GM18861 (cell line): ENCODE data around the gene DNAH1.

ENCODE experiments used
- ATAC-seq: cut with Tn5 transposase; IDR thresholded peaks from one replicate; pipeline ENCODE4 v1.9.1; 2021; ENCODE audit not compliant: unreplicated experiment

The DNAH1 gene

GRCh38 chr3:52355526-52355925 is 39.4 kb downstream of the DNAH1 start:
- ATAC-seq, result no peak

DNA sequence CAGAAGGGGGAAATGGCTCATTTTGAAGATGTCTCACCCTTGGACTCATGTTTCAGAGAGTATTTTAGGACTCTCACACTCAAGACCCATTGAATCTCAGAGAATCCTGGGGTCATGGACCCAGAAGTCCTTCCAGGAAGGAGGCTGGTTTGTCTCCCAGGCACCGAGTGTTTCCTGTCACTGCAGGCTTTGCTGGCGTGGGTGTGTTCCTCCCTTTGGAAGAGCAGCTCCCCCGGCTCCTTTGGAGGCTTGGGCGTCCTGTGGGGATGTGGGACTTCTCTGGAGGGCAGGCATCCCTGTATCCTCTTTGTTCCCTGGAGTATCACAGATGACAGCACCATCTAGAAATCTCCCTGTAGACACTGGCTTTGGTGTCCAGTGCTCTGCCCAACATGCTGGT is 40.0 kb downstream of the DNAH1 start:
- no peak for ATAC-seq

DNA sequence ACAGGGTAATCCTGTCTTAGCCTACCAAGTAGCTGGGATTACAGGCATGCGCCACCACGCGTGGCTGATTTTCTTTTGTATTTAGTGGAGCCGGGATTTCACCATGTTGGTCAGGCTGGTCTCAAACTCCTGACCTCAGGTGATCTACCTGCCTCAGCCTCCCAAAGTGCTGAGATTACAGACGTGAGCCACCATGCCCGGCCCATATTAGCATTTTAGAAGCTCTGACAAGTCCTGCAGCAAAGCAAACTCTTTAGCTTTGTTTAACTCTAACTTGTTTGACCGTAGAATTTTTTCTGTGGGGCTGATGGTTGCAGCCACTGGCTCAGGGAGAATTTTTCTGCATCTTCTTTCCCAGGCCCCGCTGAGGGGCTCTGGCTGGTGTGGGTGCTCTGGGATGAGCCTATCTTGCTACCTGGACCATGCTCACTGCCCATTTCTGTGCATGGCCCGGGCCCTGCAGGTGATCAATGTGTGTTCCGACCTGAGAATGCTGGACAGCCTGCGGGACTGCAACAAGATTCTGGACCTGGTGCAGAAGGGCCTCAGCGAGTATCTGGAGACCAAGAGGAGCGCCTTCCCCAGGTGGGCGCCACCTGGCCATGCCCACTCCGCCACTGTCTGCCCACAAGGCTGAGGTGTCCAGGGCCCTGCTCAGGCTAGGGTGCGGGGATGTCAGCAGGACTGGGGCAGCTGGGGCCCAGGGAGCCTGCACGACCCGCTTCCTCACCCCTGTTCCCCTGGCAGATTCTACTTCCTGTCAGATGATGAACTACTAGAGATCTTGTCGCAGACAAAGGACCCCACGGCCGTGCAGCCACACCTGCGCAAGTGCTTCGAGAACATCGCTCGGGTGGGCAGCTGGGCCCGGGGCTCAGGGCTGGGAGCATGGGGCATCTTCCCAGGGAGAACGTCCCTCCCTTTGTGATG is 41.3 kb downstream of the DNAH1 start:
- ATAC-seq, result no peak

DNA sequence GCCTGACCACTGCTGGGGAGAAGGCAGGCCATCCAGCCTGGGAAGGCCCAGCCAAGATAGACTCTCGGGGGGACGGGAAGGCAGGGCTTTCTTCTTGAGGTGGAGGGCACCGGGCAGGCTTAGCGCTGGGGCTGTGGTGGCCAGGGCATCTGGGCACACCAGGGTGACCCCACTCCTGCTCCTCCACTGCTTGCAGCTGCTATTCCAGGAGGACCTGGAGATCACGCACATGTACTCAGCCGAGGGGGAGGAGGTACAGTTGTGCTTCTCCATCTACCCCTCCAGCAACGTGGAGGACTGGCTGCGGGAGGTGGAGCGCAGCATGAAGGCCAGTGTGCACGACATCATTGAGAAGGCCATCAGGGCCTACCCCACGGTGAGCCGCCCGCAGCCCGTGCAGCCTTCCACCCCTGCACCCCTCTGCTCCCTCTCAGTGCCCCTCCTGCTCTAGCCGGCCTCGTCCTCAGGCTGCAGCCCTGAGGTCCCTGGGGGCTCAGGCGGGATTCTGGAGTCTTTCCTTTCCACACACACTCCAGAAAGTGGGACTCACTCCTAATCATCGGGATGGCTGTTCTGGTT is 42.3 kb downstream of the DNAH1 start:
- ATAC-seq, result no peak

- no peak for ATAC-seq
Observed at GRCh38 chr3:52359116-52359855, 43.2 kb downstream of the DNAH1 start.

DNA sequence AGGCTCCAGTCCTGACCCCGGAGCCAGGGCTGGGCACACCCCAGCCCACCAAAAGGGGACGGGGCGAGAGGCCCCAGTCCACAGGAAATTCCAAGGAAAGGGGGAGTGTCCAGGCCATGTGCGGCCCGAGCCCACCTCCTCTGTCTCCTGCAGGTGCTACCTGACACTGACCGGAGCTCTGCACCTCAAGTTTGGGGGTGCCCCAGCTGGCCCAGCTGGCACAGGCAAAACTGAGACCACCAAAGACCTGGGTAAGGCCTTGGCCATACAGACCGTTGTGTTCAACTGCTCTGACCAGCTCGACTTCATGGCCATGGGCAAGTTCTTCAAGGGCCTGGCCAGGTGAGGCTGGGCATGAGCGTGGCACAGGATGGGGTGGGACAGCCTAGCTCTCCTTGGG is 44.9 kb downstream of the DNAH1 start:
- no peak for ATAC-seq

GRCh38 chr3:52361454-52361853 is 45.3 kb downstream of the DNAH1 start:
- no peak for ATAC-seq

DNA sequence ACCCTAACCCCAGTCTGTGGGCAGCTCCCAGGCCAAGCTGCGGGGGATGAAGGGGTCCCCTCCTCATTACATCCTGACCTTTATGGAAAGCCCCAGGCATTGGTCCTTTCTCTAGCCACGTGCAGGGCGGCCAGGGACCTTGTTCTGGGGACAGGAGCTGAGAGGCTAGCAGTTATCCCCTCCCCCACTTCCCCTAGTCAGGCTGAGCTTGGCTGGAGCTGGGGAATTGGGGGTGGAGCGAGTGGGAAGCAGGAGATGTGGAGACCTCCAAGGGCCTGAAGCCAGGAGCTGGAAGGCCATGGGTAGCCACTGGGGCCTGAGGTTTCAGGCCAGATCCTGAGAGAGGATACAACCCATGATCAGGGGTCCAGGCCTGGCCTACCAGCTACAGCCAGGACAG is 45.8 kb downstream of the DNAH1 start:
- no peak for ATAC-seq

- no peak for ATAC-seq
Observed at GRCh38 chr3:52364322-52365035, 48.4 kb downstream of the DNAH1 start.

- no peak for ATAC-seq
Observed at GRCh38 chr3:52366527-52366926, 50.4 kb downstream of the DNAH1 start.

DNA sequence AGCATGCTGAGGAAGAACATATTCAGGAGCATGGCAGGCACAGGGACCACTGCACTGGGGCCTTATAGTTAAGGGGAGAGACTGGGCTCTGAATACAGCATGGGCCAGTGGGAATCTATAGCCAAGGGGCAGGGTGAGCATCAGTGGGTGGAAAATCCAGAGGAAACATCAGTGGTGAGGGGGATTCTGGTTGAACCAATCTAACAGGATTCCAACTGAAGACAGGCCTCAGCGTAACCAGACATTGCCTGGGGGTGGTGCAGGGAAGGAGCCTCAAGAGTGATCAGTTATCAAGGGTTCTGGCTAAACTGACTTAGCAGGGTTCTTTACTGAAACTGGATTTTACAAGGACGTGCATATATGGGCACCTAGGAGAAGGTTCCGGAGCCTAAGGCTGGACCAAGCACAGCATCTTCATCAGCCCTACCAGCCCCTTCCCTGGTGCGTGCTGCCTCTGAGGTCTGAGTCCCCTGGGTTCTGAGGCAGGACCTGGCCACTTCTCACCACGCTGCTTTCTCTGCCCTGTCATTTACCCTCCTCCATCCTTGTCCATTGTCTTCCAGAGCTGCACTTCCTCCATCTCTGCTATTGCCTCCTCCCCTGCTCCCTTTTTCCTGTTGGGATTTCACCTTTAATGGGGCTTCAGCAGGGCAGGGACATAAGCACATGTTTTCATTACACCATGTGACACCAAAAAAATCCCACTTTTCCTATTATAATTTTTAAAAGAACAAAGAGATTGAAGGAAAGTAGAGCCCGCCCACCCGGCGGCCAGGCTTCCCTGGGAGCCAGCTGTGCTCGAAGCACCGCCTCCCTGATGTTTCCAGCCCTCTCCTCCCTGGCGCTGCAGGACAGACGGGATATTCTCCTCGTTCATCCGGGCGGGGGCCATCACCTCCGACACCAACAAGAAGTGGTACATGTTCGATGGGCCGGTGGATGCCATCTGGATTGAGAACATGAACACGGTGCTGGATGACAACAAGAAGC is 52.1 kb downstream of the DNAH1 start:
- no peak for ATAC-seq

GRCh38 chr3:52370531-52370930 is 54.4 kb downstream of the DNAH1 start:
- ATAC-seq, result no peak

GRCh38 chr3:52372822-52373504 is 56.8 kb downstream of the DNAH1 start:
- ATAC-seq, result no peak

DNA sequence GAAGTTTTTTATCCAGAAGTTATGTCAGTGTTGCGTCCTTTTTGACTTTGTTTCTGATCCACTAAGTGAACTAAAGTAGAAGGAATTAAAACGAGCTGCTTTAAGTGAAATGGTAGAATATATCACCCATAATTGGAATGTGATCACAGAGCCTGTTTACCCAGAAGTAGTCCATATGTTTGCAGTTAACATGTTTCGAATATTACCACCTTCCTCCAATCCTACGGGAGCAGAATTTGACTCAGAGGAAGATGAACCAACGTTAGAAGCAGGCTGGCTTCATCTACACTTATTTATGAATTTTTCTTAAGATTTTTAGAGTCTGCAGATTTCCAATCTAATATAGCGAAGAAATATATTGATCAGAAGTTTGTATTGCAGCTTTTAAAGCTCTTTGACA is 57.6 kb downstream of the DNAH1 start:
- ATAC-seq, result no peak

GRCh38 chr3:52374173-52374572 is 58.1 kb downstream of the DNAH1 start:
- no peak for ATAC-seq

- no peak for ATAC-seq
Observed at GRCh38 chr3:52379610-52380009, 63.5 kb downstream of the DNAH1 start.

DNA sequence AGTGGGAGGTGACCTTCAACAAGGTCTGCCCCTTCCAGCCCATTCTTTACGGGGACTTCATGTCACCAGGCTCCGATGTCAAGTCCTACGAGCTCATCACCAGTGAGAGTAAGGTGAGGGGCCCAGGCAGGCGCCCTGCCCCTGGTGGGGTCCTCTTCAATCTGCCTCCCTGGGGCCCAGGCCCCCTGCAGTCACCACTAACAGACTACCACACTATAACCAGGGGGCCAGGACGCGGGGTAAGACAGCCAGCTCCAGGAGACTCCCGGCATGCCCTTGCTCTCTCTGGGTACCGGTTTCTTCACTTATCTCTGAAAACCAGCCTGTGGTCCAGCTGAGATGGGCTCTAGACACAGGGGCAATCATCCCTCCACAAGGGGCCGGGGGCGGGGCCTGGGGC is 63.9 kb downstream of the DNAH1 start:
- no peak for ATAC-seq

GRCh38 chr3:52381623-52382022 is 65.5 kb downstream of the DNAH1 start:
- no peak for ATAC-seq

GRCh38 chr3:52383446-52383845 is 67.3 kb downstream of the DNAH1 start:
- ATAC-seq, result no peak
